ENCODE measurements around the gene CPEB2. TPM values are rescaled to one million over a fixed set of nuclear protein-coding genes. Genes with fewer than 3 reads are reported as not detected.

CPEB2 gene
- total and polyA plus RNA-seq, 9 donors, result 2.8 to 6.7 (median 5.3) TPM

GRCh38 chr4:15024386-15024785 is 22.1 kb downstream of the CPEB2 start:
- DNase-seq, result no peak
- Histone ChIP-seq H3K4me3 (ENCODE audit: low read length) (no peak overlapping the region), H3K36me3 (ENCODE audit: control insufficient read depth, insufficient read depth, low read length) (no peaks in the 10 kb centered on the region), H3K9me3 (replicated peaks; ENCODE audit: control insufficient read depth, low read depth, low read length) (no peaks in the 10 kb centered on the region), H3K27ac (ENCODE audit: low read length) (no peak overlapping the region), H3K4me1 (ENCODE audit: control insufficient read depth, insufficient read depth, low read length) (no peaks in the 10 kb centered on the region), H3K27me3 (ENCODE audit: control insufficient read depth, insufficient read depth, low read length) (no peaks in the 10 kb centered on the region)
- WGBS (ENCODE audit: insufficient coverage), result no CpG with 5 or more reads among the region's 1 CpG

GRCh38 chr4:15025693-15026092 is 23.4 kb downstream of the CPEB2 start:
- Histone ChIP-seq H3K27ac (ENCODE audit: low read length) (no peak overlapping the region), H3K27me3 (ENCODE audit: control insufficient read depth, insufficient read depth, low read length) (no peaks in the 10 kb centered on the region), H3K4me1 (ENCODE audit: control insufficient read depth, insufficient read depth, low read length) (no peaks in the 10 kb centered on the region), H3K4me3 (ENCODE audit: low read length) (no peak overlapping the region), H3K36me3 (ENCODE audit: control insufficient read depth, insufficient read depth, low read length) (no peaks in the 10 kb centered on the region), H3K9me3 (replicated peaks; ENCODE audit: control insufficient read depth, low read depth, low read length) (no peaks in the 10 kb centered on the region)
- no peak for DNase-seq
- WGBS (ENCODE audit: insufficient coverage), result no CpG with 5 or more reads among the region's 5 CpGs

GRCh38 chr4:15027921-15028435 is 25.7 kb downstream of the CPEB2 start:
- Histone ChIP-seq H3K9me3 (replicated peaks; ENCODE audit: control insufficient read depth, low read depth, low read length) (no peaks in the 10 kb centered on the region), H3K27me3 (ENCODE audit: control insufficient read depth, insufficient read depth, low read length) (no peaks in the 10 kb centered on the region), H3K36me3 (ENCODE audit: control insufficient read depth, insufficient read depth, low read length) (no peaks in the 10 kb centered on the region), H3K27ac (ENCODE audit: low read length) (no peak overlapping the region), H3K4me1 (ENCODE audit: control insufficient read depth, insufficient read depth, low read length) (no peaks in the 10 kb centered on the region), H3K4me3 (ENCODE audit: low read length) (no peak overlapping the region)
- no peak for DNase-seq
- no CpG with 5 or more reads among the region's 1 CpG for WGBS (ENCODE audit: insufficient coverage)

- no CpG with 5 or more reads among the region's 2 CpGs for WGBS (ENCODE audit: insufficient coverage)
- Histone ChIP-seq H3K27ac (ENCODE audit: low read length) (no peak overlapping the region), H3K4me3 (ENCODE audit: low read length) (no peak overlapping the region), H3K9me3 (replicated peaks; ENCODE audit: control insufficient read depth, low read depth, low read length) (no peaks in the 10 kb centered on the region), H3K36me3 (ENCODE audit: control insufficient read depth, insufficient read depth, low read length) (no peaks in the 10 kb centered on the region), H3K27me3 (ENCODE audit: control insufficient read depth, insufficient read depth, low read length) (no peaks in the 10 kb centered on the region), H3K4me1 (ENCODE audit: control insufficient read depth, insufficient read depth, low read length) (no peaks in the 10 kb centered on the region)
- no peak for DNase-seq
Measured at GRCh38 chr4:15031197-15031596, 28.9 kb downstream of the CPEB2 start.

- H3K27ac ChIP-seq (ENCODE audit: low read length), result no peak overlapping the region
- no peaks in the 10 kb centered on the region for H3K9me3 ChIP-seq (replicated peaks; ENCODE audit: control insufficient read depth, low read depth, low read length)
- no peaks in the 10 kb centered on the region for H3K27me3 ChIP-seq (ENCODE audit: control insufficient read depth, insufficient read depth, low read length)
- no peaks in the 10 kb centered on the region for H3K36me3 ChIP-seq (ENCODE audit: control insufficient read depth, insufficient read depth, low read length)
- no CpG with 5 or more reads among the region's 2 CpGs for WGBS (ENCODE audit: insufficient coverage)
- DNase-seq, result no peak
- H3K4me3 ChIP-seq (ENCODE audit: low read length), result no peak overlapping the region
- H3K4me1 ChIP-seq (ENCODE audit: control insufficient read depth, insufficient read depth, low read length), result no peaks in the 10 kb centered on the region
Measured at GRCh38 chr4:15031993-15032675, 29.9 kb downstream of the CPEB2 start.

GRCh38 chr4:15034071-15034764 is 31.9 kb downstream of the CPEB2 start:
- Histone ChIP-seq H3K27ac (ENCODE audit: low read length) (no peak overlapping the region), H3K4me1 (ENCODE audit: control insufficient read depth, insufficient read depth, low read length) (no peaks in the 10 kb centered on the region), H3K9me3 (replicated peaks; ENCODE audit: control insufficient read depth, low read depth, low read length) (no peaks in the 10 kb centered on the region), H3K4me3 (ENCODE audit: low read length) (no peak overlapping the region), H3K36me3 (ENCODE audit: control insufficient read depth, insufficient read depth, low read length) (no peaks in the 10 kb centered on the region), H3K27me3 (ENCODE audit: control insufficient read depth, insufficient read depth, low read length) (no peaks in the 10 kb centered on the region)
- 79% methylated on average over 5 of the region's 6 CpGs for WGBS (ENCODE audit: insufficient coverage)
- no peak for DNase-seq

- H3K4me1 ChIP-seq (ENCODE audit: control insufficient read depth, insufficient read depth, low read length), result no peaks in the 10 kb centered on the region
- no peak for DNase-seq
- H3K27ac ChIP-seq (ENCODE audit: low read length), result no peak overlapping the region
Measured at GRCh38 chr4:15035159-15035558, 32.9 kb downstream of the CPEB2 start.

GRCh38 chr4:15037923-15038541 is 35.8 kb downstream of the CPEB2 start:
- no peaks in the 10 kb centered on the region for H3K4me1 ChIP-seq (ENCODE audit: control insufficient read depth, insufficient read depth, low read length)
- peak; percentile 17 for DNase-seq
- no peaks in the 10 kb centered on the region for H3K9me3 ChIP-seq (replicated peaks; ENCODE audit: control insufficient read depth, low read depth, low read length)
- no peaks in the 10 kb centered on the region for H3K36me3 ChIP-seq (ENCODE audit: control insufficient read depth, insufficient read depth, low read length)
- H3K27ac ChIP-seq (ENCODE audit: low read length), result no peak overlapping the region
- H3K4me3 ChIP-seq (ENCODE audit: low read length), result no peak overlapping the region
- no peaks in the 10 kb centered on the region for H3K27me3 ChIP-seq (ENCODE audit: control insufficient read depth, insufficient read depth, low read length)

More at GRCh38 chr4:15035159-15035558, 32.9 kb downstream of the CPEB2 start:
- Histone ChIP-seq H3K27me3 (ENCODE audit: control insufficient read depth, insufficient read depth, low read length) (no peaks in the 10 kb centered on the region), H3K4me3 (ENCODE audit: low read length) (no peak overlapping the region), H3K36me3 (ENCODE audit: control insufficient read depth, insufficient read depth, low read length) (no peaks in the 10 kb centered on the region), H3K9me3 (replicated peaks; ENCODE audit: control insufficient read depth, low read depth, low read length) (no peaks in the 10 kb centered on the region)

GRCh38 chr4:15040916-15041463 is 38.7 kb downstream of the CPEB2 start:
- Histone ChIP-seq H3K9me3 (replicated peaks; ENCODE audit: control insufficient read depth, low read depth, low read length) (no peaks in the 10 kb centered on the region), H3K36me3 (ENCODE audit: control insufficient read depth, insufficient read depth, low read length) (no peaks in the 10 kb centered on the region), H3K4me1 (ENCODE audit: control insufficient read depth, insufficient read depth, low read length) (no peaks in the 10 kb centered on the region), H3K27me3 (ENCODE audit: control insufficient read depth, insufficient read depth, low read length) (no peaks in the 10 kb centered on the region), H3K4me3 (ENCODE audit: low read length) (no peak overlapping the region), H3K27ac (ENCODE audit: low read length) (no peak overlapping the region)
- DNase-seq, result no peak
- no CpG with 5 or more reads among the region's 3 CpGs for WGBS (ENCODE audit: insufficient coverage)

GRCh38 chr4:15042529-15043167 is 40.4 kb downstream of the CPEB2 start:
- WGBS (ENCODE audit: insufficient coverage), result no CpG with 5 or more reads among the region's 4 CpGs
- no peaks in the 10 kb centered on the region for H3K9me3 ChIP-seq (replicated peaks; ENCODE audit: control insufficient read depth, low read depth, low read length)
- no peaks in the 10 kb centered on the region for H3K36me3 ChIP-seq (ENCODE audit: control insufficient read depth, insufficient read depth, low read length)
- no peaks in the 10 kb centered on the region for H3K4me1 ChIP-seq (ENCODE audit: control insufficient read depth, insufficient read depth, low read length)
- no peak overlapping the region for H3K27ac ChIP-seq (ENCODE audit: low read length)
- H3K27me3 ChIP-seq (ENCODE audit: control insufficient read depth, insufficient read depth, low read length), result no peaks in the 10 kb centered on the region
- no peak for DNase-seq
- no peak overlapping the region for H3K4me3 ChIP-seq (ENCODE audit: low read length)

All from muscle of leg (tissue), 11 donors.